Fibroblast of skin of left biceps (primary cell): ENCODE data around the gene IQUB.
"Not testable (repeated sequence)": the region's sequence is repeated elsewhere in the genome, so short reads cannot be mapped to it uniquely, and the experiment has no call there.

Experiments
- DNase-seq, 2 experiments: peaks; one replicate each; pipeline ENCODE4 v3.0.0-alpha.2; 2013; ENCODE audit warnings: low read depth in 2 of 2

Gene IQUB

GRCh38 chr7:123415625-123416024 lies 118.8 kb downstream of the IQUB start:
- DNase-seq: no peak

- peak in 1 of 2 experiments; percentile 6 for DNase-seq
Measured at GRCh38 chr7:123410273-123410904, 124.0 kb downstream of the IQUB start.

DNA sequence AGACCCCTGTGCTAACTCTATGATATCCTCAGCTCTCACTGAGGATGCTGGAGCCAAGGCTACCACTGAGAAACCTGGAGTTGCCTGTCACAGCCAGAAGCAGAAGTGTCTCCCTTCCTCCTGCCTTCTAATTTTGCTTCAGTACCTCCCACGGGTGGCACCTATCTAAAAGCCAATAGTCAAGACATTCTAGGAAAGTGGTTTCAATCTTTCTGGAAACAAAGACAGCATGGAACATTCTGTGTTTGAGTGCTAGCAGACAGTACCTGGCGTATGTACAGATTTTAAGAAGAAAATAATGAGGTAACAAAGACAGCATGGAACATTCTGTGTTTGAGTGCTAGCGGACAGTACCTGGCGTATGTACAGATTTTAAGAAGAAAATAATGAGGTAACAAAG lies 126.4 kb downstream of the IQUB start:
- not testable (repeated sequence) for DNase-seq
